GM21576 (cell line): ENCODE data around the gene PKP3.
"Not testable (repeated sequence)": the region's sequence is repeated elsewhere in the genome, so short reads cannot be mapped to it uniquely, and the experiment has no call there.

Experiments used
- ATAC-seq: cut with Tn5 transposase; IDR thresholded peaks from one replicate; pipeline ENCODE4 v1.9.1; 2021; ENCODE audit warnings: mild to moderate bottlenecking, moderate library complexity; ENCODE audit not compliant: unreplicated experiment

The PKP3 gene

GRCh38 chr11:409600-410483 lies 15.8 kb downstream of the PKP3 start:
- ATAC-seq = no peak

DNA sequence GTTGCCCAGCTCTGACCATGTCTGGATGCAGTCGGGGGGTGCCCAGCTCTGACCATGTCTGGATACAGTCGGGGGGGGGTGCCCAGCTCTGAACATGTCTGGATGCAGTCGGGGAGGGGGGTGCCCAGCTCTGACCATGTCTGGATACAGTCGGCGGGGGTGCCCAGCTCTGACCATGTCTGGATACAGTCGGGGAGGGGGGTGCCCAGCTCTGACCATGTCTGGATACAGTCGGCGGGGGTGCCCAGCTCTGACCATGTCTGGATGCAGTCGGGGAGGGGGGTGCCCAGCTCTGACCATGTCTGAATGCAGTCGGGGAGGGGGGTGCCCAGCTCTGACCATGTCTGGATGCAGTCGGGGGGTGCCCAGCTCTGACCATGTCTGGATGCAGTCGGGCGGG lies 16.7 kb downstream of the PKP3 start:
- ATAC-seq = not testable (repeated sequence)

- ATAC-seq = not testable (repeated sequence)
Observed at GRCh38 chr11:411520-411919, 17.5 kb downstream of the PKP3 start.

DNA sequence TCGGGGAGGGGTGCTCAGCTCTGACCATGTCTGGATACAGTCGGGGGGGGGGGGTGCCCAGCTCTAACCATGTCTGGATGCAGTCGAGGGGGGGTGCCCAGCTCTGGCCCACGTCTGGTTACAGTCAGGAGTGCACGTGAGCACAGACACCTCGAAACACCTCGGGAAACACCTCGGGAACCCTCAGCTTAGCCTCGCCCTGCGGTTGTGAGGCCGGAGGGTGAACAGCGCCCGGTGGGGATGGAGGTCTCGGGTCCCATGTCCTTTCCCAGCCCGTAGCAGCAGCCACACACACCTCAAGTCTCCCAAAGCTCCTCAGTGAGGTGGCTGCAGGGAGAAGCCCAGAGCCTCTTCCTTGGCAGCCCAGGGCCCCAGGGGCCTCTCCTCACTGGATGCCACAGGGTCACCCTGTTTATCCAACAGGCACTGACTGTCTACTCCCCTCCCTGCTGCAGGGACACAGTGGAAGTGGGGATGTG lies 18.7 kb downstream of the PKP3 start:
- no peak for ATAC-seq

GRCh38 chr11:413120-414081 lies 19.4 kb downstream of the PKP3 start:
- no peak for ATAC-seq

- no peak for ATAC-seq
Observed at GRCh38 chr11:414318-414857, 20.4 kb downstream of the PKP3 start.

GRCh38 chr11:415640-416041 lies 21.6 kb downstream of the PKP3 start:
- no peak for ATAC-seq

- ATAC-seq = no peak
Observed at GRCh38 chr11:416051-416756, 22.2 kb downstream of the PKP3 start.

DNA sequence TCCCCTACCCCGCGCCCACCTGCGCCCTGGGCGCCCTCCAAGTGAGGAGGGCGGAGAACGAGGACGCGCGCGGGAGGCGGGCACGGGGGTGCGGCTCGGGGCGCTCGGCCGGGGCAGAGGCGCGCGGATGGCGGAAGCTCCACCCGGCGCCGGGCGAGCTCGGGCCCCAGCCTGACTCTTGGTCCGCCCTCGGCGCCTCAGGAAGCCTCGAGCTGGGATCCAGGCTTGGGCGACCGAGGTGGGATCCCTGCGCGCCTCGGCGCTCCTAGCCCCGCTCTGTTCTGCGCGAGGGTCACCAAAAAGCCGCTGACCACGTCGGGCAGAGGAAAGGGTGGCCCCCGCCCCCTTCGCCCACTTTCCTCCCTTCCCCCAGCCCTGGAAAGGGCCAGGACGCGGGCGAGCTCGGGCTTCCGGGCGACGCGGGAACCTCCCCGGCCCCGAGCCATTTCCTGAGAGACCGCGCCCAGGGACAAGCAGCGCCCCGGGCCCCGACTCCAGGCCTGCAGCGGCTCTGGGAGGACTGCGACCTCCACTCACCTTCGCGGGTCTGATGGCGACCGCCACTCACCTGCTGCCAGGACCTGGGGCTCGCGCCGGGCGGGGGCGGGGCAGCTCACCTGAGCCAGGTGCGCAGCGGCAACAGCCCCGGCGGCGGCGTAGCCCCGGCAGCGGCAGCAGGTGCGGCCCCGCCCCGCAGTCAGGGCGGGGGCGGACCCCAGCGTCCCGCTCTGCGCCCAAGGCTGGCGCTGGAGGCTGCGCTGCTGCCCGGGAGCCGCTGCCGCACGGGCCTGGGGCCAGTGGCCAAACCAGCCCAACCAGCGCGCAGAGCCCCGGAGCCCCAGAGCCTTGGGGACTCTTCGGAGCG lies 23.0 kb downstream of the PKP3 start:
- no peak for ATAC-seq

DNA sequence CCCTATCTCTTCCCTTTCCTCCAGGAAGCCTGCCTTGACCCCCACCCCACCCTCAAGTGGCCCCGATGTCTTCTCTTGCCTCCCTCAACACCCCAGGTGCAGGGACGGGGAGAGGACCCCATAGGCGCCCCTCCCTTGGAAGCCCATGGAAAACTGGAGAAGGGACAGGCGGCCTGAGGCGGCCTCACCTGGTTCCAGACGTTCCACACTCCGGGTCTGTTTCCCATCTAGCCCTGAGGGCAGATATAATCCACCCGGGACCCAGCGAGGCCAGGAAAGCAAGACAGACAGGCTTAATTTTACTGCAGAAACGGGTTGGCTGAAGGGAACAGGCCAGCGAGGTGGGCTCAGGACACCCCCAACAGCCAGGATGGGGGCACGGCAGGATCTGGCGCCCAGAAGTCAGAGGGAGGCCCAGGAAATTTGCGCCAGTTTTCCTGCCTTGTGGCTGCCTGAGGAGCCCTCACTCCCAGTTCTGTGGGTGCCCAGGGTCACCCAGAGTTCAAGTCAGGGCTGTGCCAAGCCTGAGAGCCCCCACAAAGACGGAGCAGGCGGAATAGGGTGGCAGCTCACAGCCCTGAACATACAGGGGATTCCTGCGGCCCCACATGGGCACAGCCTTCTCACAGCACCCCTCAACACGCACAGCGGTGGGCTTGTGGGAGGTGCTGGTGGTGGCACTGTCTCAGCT lies 23.8 kb downstream of the PKP3 start:
- no peak for ATAC-seq

DNA sequence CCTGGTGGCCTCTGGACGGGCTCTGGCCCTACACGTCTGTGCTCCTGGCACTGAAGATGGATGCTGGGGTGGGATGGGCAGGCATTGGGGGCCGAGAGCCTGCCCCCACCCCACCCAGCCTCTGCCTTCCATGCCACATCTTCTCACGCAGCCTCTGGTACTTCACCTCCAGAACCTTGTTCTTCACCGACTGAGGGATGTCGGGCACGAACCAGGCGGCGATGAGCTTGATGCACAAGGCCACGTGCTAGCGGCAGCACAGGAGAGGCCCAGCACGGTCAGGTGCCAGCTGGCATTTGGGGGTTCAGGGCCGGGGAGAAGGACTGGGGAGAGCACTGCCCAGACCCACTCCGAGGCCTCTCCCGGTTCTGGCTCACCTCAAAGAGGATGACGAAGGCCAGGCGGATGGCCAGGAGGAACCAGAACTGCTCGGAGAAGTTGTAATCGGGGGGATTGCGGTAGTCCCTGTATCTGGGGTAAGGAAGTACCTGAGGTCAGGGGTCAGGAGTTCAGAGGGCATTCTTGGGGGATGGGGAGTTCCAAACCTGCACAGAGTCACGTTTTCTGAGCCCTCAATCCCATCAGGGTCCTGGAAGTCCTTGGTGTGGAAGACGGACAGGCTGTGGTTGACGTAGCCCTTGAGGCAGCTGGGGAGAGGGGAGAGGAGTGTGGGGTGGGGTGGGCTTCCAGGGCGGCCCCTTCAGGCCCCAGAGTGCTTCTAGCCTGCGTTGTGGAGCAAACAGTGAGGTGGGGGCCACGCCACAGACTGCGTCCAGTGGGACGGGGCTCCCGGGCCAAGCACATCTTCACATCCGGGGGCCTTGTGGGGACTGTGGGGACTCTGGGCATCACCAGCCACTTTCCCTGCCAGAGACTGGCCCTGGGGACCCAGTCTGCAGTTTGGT lies 24.6 kb downstream of the PKP3 start:
- no peak for ATAC-seq

GRCh38 chr11:419248-420005 lies 25.4 kb downstream of the PKP3 start:
- no peak for ATAC-seq

DNA sequence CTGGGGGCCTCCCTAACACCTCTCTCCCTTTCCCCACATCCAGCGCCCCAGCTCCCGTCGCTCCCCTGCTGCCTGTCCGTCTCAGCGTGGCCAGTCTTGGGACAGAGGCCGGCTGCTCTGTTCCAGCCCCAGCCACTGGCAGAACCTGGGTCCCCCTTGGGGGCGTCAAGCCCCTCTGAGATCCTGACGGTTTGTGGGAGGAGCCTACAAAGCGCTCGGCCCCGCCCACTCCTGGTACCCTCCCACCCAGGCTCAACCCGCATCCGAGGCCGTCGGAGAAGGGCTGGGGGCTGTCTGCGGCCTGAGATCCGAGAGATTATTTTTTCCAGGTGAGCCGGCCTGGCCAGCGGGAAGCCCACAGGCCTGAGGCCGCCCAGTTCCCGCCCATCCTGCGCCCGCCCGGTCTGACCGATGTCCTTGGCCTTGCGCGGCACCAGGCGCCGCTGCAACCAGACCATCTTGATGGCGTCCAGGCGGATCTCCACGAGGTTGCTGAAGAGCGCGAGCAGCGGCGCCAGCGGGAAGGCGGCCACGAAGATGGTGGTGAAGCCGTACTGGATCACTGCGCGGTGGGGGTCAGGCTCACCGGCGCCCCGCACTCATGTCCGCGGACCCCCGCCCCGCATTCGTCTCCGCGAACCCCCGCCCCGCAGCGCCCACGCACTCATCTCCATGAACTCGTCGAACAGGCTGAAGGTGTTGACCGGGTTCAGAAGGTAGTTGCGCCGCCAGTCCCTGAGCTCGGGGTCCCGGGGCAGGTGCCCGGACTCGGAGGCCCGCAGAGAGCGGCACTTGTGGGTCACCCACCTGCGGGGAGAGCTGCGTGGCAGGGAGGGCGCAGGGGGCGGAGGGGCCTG lies 26.3 kb downstream of the PKP3 start:
- no peak for ATAC-seq

DNA sequence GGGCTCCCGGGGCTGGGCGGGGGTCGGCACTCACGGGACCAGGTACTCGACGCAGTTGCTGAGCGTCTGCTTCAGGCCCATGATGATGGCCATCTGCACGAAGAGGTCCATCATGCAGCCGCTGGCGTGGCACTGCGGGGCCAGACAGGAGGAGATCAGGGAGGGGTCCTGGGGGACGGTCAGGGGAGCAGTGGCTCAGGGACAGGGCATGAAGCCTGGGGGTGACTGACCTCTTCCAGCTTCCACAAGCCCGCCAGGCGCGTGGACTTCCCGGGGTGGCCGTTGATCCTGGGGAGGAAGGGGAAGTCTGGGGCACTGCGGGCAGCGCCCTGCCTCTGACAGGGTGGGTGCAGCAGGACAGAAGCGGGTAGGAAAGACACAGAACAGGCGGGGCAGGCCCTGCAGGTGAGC lies 26.9 kb downstream of the PKP3 start:
- ATAC-seq = no peak

DNA sequence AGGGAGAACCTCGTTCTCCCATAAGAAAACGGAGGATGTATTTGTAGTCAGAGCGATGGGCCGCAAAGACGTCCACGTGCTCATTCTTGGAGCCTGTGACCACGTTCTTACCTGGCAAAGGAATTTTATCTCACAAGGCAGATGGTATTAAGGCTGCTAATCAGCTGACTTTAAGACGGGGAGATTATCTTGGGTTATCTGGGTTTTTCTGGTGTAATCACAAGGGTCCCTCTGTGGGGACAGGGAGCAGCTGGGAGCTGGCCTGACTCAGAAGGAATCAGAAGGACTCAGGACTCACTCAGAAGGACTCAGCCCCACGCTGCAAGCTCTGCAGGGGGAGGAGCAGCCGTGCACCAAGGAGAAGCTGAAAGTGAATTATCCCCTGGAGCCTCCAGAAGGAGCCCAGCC lies 28.2 kb downstream of the PKP3 start:
- ATAC-seq = no peak

GRCh38 chr11:424232-424631 lies 30.2 kb downstream of the PKP3 start:
- ATAC-seq = no peak
